Gastroesophageal sphincter (tissue), 3 donors: Measurements from ENCODE around the gene LRIG1.

ENCODE experiments used
- POLR2A ChIP-seq, 2 donors: fragments of 450-650 bp; IDR thresholded peaks; one replicate each; pipeline ENCODE4 v1.6.1; 2017; ENCODE audit warnings: antibody characterized with exemption in 2 of 2, mild to moderate bottlenecking in 2 of 2, moderate library complexity in 1 of 2
- POLR2AphosphoS5 ChIP-seq: sonication (generic); formaldehyde crosslinking; IDR thresholded peaks from one replicate; pipeline ENCODE4 v1.6.1; 2017; ENCODE audit warnings: antibody characterized with exemption
- TF ChIP-seq, protein P1 (sequence below), 4 experiments: fragments of 200-600 bp in 2 of 4; fragments of 450-650 bp in 2 of 4; sonication (generic) in 1 of 4; IDR thresholded peaks; one replicate each; pipeline ENCODE4 v1.5.1; 2017 to 2019; ENCODE audit warnings: antibody characterized with exemption in 4 of 4, mild to moderate bottlenecking in 2 of 4, moderate library complexity in 2 of 4

DNA sequence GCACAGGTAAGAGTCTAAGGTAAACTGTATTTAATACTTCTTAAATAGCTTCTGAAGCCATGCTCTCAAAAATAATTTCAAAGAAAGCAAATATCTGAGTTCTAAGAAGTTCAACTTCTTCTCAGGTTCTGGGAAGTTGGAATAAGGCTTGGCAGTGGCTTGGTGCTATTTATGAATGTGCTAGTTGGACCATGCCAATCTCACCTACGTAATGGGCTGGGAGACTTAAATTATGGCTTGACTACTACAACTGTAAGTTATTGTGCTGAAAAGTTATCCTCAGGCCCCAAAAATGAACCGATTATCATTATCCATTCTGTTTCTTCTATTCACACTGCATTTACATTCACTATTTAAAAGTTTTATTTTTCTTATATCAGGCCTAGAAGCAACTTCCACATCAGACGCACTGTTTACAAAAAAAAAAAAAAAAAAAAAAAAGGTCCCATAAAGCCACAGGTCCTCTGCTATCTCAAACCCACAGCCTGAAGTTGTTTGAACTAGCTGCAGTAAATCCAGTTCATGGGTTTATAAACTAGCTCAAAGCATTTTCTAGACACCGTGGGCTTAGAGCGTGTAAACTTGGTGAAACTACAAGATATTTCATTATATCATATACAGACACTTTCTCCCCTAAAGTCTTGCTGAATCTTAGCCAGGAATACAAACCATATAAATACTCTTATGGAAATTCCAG is 3.4 kb downstream of the LRIG1 start:
- TF ChIP-seq, protein P1, sequence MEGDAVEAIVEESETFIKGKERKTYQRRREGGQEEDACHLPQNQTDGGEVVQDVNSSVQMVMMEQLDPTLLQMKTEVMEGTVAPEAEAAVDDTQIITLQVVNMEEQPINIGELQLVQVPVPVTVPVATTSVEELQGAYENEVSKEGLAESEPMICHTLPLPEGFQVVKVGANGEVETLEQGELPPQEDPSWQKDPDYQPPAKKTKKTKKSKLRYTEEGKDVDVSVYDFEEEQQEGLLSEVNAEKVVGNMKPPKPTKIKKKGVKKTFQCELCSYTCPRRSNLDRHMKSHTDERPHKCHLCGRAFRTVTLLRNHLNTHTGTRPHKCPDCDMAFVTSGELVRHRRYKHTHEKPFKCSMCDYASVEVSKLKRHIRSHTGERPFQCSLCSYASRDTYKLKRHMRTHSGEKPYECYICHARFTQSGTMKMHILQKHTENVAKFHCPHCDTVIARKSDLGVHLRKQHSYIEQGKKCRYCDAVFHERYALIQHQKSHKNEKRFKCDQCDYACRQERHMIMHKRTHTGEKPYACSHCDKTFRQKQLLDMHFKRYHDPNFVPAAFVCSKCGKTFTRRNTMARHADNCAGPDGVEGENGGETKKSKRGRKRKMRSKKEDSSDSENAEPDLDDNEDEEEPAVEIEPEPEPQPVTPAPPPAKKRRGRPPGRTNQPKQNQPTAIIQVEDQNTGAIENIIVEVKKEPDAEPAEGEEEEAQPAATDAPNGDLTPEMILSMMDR (IDR thresholded peaks at IDR 0.05): no peak
- TF ChIP-seq POLR2A (IDR thresholded peaks at IDR 0.05): no peak
- TF ChIP-seq POLR2AphosphoS5: peak; percentile 78
